HepG2 (cell line): ENCODE data around the gene APOL4. TPM values are rescaled to one million over a fixed set of nuclear protein-coding genes. Genes with fewer than 3 reads are reported as not detected.

ENCODE experiments used
- ATAC-seq: fragments of 200-7000 bp; cut with Tn5 transposase; 3 replicates; pipeline ENCODE4 v1.9.1; 2020; ENCODE audit warnings: mild to moderate bottlenecking, moderate library complexity
- BruUV-seq: library from RNA; stranded (reverse); fragments of 400-500 nt; replicated peaks from 2 replicates; lab custom pipeline; 2021; lab: Mats Ljungman, UMichigan
- CTCF ChIA-PET: fragments of 300-600 bp; formaldehyde crosslinking; extraction: SDS; loops from one replicate; lab custom pipeline; 2021; ENCODE audit warnings: low total read pairs, inconsistent platforms, low intra/inter-chr PET ratio; lab: Yijun Ruan, JAX
- POLR2A ChIA-PET: fragments of 350-600 bp; sonication (Branson Sonifier 250); formaldehyde crosslinking; loops from one replicate; lab custom pipeline; 2020; ENCODE audit warnings: antibody characterized with exemption, inconsistent platforms; lab: Yijun Ruan, JAX
- DNase-seq: peaks from one replicate; pipeline ENCODE4 v3.0.0-alpha.2; 2015; ENCODE audit warnings: low spot score
- FAIRE-seq: peaks from 3 replicates; lab custom pipeline; 2011; peaks lifted over from hg19 to GRCh38; lab: Jason Lieb, UNC
- H2AFZ ChIP-seq: one replicate; pipeline ENCODE4 v1.6.1; 2011; ENCODE audit warnings: low read length, inconsistent platforms
- H3K27ac ChIP-seq: fragments of 300-600 bp; 3 replicates; pipeline ENCODE4 v1.8.0; 2011; ENCODE audit warnings: mixed run types, mild to moderate bottlenecking, mixed read lengths, low read length, inconsistent platforms; ENCODE audit not compliant: insufficient read depth; ENCODE audit errors: extremely low read length
- H3K27me3 ChIP-seq, 2 experiments: fragments of 200-600 bp in 1 of 2; 2 replicates in 1 of 2; 3 replicates in 1 of 2; pipeline versions ENCODE4 v1.6.0 to v1.8.0; 2011; ENCODE audit warnings: low read length in 2 of 2, mild to moderate bottlenecking in 2 of 2, moderate library complexity in 2 of 2, inconsistent platforms in 1 of 2; ENCODE audit not compliant: insufficient read depth in 2 of 2, control insufficient read depth in 1 of 2
- H3K36me3 ChIP-seq, 2 experiments: fragments of 200-600 bp in 1 of 2; replicated peaks in 1 of 2; 2 replicates in 1 of 2; 3 replicates in 1 of 2; pipeline versions ENCODE4 v1.5.1 to v1.8.0; 2011; ENCODE audit warnings: low read length in 2 of 2, inconsistent platforms in 1 of 2; ENCODE audit not compliant: insufficient read depth in 2 of 2, control insufficient read depth in 1 of 2
- H3K4me1 ChIP-seq: 2 replicates; pipeline ENCODE4 v1.5.1; 2012; ENCODE audit warnings: low read length, inconsistent platforms; ENCODE audit not compliant: insufficient read depth
- H3K4me2 ChIP-seq: 2 replicates; pipeline ENCODE4 v1.6.0; 2011; ENCODE audit warnings: low read depth, low read length, inconsistent platforms
- H3K4me3 ChIP-seq, 3 experiments: fragments of 200-600 bp in 1 of 3; sonication (generic), shearing (Covaris generic) in 1 of 3; replicated peaks in 1 of 3; 2 replicates each; pipeline ENCODE4 v1.5.1; 2011 to 2016; ENCODE audit warnings: low read length in 3 of 3, inconsistent platforms in 2 of 3, low read depth in 2 of 3, mild to moderate bottlenecking in 2 of 3, control low read depth in 1 of 3, mixed read lengths in 1 of 3; ENCODE audit not compliant: insufficient read depth in 1 of 3
- H3K79me2 ChIP-seq: one replicate; pipeline ENCODE4 v1.6.1; 2011; ENCODE audit warnings: low read length, inconsistent platforms; ENCODE audit not compliant: insufficient read depth
- H3K9ac ChIP-seq: 2 replicates; pipeline ENCODE4 v1.6.0; 2011; ENCODE audit warnings: mild to moderate bottlenecking, low read depth, low read length, inconsistent platforms; ENCODE audit not compliant: insufficient read depth
- H3K9me3 ChIP-seq: 2 replicates; pipeline ENCODE4 v1.5.1; 2012; ENCODE audit warnings: mild to moderate bottlenecking, low read length
- H4K20me1 ChIP-seq: 2 replicates; pipeline ENCODE4 v1.6.0; 2011; ENCODE audit warnings: inconsistent platforms, mild to moderate bottlenecking, low read length, moderate library complexity; ENCODE audit not compliant: insufficient read depth
- WGBS: methylation state at CpG from one replicate; pipeline ENCODE4 v1.1.6; 2017; ENCODE audit warnings: low lambda C conversion rate; 5-methylcytosine and 5-hydroxymethylcytosine counted together
- in situ Hi-C: cut with HindIII; loops from 2 replicates; pipeline ENCODE4 v1.10.0; 2017; ENCODE audit warnings: low pct_unique_long_range_greater_than_20kb; ENCODE audit not compliant: extremely low pct_ligation_motif_present
- intact Hi-C: fragments of 100-400 bp; cut with micrococcal nuclease; formaldehyde crosslinking; loops from one replicate; pipeline ENCODE4 v1.10.0; 2022; ENCODE audit not compliant: unreplicated experiment
- polyA plus RNA-seq, 8 experiments: library from polyadenylated mRNA; depleted of rRNA in 3 of 8; stranded (reverse) in 7 of 8; unstranded in 1 of 8; fragments of >200 nt; fragmentation: Illumina TruSeq in 4 of 8; extraction: Trizol in 4 of 8; gene quantifications; 2 replicates each; pipeline versions ENCODE4 v1.2.1 to v1.2.3, GENCODE V29; 2011 to 2016; ENCODE audit warnings: low read depth in 4 of 8, missing spikeins in 1 of 8, mixed read lengths in 1 of 8; ENCODE audit not compliant: insufficient read depth in 1 of 8
- total RNA-seq, 5 experiments: library from RNA; depleted of rRNA; stranded (reverse); fragments of >200 nt; fragmentation: Illumina TruSeq; extraction: Trizol; gene quantifications; 2 replicates each; pipeline ENCODE4 v1.2.3, GENCODE V29; 2016; ENCODE audit warnings: low read depth in 1 of 5
- TF ChIP-seq, protein P1 (sequence below): sonication (generic); formaldehyde crosslinking; IDR thresholded peaks from 2 replicates; pipeline ENCODE4 v1.4.0; 2020; ENCODE audit warnings: missing genetic modification reagents
- TF ChIP-seq, protein P2 (sequence below): IDR thresholded peaks from 2 replicates; pipeline ENCODE4 v1.6.1; 2012; ENCODE audit warnings: low read depth, low read length, improper control_type of control experiment

Gene APOL4
- total and polyA plus RNA-seq, 2 of the 13 experiments (the other 11 are each of a cell fraction or from before 2014, with no cell fraction given), result 0.77 to 2.8 TPM

DNA sequence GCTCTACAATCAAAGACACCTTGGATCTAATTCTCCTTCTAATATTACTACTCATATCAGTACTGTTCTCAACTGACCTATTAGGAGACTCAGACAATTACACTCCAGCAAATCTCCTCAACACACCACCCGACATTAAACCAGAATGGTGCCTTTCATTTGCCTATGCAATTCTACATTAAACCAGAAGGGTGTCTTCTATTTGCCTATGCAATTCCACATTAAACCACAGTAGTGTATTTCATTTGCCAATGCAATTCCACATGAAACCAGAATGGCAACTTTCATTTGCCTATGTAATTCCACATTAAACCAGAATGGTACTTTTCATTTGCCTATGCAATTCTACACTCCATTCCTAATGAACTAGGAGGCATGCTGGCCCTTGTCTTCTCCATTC is 25.7 kb downstream of the APOL4 start:
- WGBS, result 0% methylated on average over 1 of the region's 1 CpG
- TF ChIP-seq, protein P1, sequence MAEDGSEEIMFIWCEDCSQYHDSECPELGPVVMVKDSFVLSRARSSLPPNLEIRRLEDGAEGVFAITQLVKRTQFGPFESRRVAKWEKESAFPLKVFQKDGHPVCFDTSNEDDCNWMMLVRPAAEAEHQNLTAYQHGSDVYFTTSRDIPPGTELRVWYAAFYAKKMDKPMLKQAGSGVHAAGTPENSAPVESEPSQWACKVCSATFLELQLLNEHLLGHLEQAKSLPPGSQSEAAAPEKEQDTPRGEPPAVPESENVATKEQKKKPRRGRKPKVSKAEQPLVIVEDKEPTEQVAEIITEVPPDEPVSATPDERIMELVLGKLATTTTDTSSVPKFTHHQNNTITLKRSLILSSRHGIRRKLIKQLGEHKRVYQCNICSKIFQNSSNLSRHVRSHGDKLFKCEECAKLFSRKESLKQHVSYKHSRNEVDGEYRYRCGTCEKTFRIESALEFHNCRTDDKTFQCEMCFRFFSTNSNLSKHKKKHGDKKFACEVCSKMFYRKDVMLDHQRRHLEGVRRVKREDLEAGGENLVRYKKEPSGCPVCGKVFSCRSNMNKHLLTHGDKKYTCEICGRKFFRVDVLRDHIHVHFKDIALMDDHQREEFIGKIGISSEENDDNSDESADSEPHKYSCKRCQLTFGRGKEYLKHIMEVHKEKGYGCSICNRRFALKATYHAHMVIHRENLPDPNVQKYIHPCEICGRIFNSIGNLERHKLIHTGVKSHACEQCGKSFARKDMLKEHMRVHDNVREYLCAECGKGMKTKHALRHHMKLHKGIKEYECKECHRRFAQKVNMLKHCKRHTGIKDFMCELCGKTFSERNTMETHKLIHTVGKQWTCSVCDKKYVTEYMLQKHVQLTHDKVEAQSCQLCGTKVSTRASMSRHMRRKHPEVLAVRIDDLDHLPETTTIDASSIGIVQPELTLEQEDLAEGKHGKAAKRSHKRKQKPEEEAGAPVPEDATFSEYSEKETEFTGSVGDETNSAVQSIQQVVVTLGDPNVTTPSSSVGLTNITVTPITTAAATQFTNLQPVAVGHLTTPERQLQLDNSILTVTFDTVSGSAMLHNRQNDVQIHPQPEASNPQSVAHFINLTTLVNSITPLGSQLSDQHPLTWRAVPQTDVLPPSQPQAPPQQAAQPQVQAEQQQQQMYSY (CRISPR knock-in tag), result no peak
- TF ChIP-seq, protein P2, sequence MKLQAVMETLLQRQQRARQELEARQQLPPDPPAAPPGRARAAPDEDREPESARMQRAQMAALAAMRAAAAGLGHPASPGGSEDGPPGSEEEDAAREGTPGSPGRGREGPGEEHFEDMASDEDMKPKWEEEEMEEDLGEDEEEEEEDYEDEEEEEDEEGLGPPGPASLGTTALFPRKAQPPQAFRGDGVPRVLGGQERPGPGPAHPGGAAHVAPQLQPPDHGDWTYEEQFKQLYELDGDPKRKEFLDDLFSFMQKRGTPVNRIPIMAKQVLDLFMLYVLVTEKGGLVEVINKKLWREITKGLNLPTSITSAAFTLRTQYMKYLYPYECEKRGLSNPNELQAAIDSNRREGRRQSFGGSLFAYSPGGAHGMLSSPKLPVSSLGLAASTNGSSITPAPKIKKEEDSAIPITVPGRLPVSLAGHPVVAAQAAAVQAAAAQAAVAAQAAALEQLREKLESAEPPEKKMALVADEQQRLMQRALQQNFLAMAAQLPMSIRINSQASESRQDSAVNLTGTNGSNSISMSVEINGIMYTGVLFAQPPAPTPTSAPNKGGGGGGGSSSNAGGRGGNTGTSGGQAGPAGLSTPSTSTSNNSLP, result peak; percentile 100
- no peaks in the 10 kb centered on the region for H3K79me2 ChIP-seq
- no peak overlapping the region for H2AFZ ChIP-seq
- no peaks in the 10 kb centered on the region for H3K27me3 ChIP-seq
- H3K4me2 ChIP-seq, result no peak overlapping the region
- intact Hi-C loops, result no loop called here
- no peak for ATAC-seq
- no peaks in the 10 kb centered on the region for H3K9me3 ChIP-seq
- POLR2A ChIA-PET, result no interaction called here
- DNase-seq, result no peak
- no peaks in the 10 kb centered on the region for H3K36me3 ChIP-seq
- no peak for FAIRE-seq
- H3K27ac ChIP-seq, result no peak overlapping the region
- H3K4me3 ChIP-seq, result no peak overlapping the region
- H3K9ac ChIP-seq, result no peak overlapping the region
- BruUV-seq, result no TSS peak
- in situ Hi-C loops, result no loop called here
- CTCF ChIA-PET, result no interaction called here
- no peaks in the 10 kb centered on the region for H3K4me1 ChIP-seq
- H4K20me1 ChIP-seq, result no peaks in the 10 kb centered on the region
